Measurements from ENCODE around the gene CENPB.

CENPB gene

GRCh38 chr20:3812975-3813847, 26.7 kb upstream of the CENPB start:
- in situ Hi-C loops (cut with HindIII; ENCODE audit: low pct_ligation_motif_present, low pct_unique_long_range_greater_than_20kb, low sequenced_read_pairs): no loop called here
- DNase-seq: no peak

DNA sequence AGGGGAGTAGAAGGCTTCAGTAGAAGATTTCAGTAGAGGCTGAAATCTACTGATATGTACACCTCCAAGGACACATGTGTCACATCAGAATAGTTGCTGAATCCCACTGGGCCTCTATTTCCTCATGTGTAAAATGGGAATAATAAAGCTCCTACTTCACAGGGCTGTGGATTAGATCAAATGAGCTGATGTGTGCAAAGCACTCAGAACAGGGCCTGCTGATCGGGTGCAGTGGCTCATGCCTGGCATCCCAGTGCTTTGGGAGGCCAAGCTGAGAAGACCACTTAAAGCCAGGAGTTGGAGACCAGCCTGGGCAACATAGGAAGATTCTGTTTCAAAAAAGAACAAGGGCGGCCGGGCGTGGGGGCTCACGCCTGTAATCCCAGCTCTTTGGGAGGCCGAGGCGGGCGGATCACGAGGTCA, 25.7 kb upstream of the CENPB start:
- in situ Hi-C loops (cut with HindIII; ENCODE audit: low pct_ligation_motif_present, low pct_unique_long_range_greater_than_20kb, low sequenced_read_pairs): no loop called here

GRCh38 chr20:3811467-3812258, 25.1 kb upstream of the CENPB start:
- in situ Hi-C loops (cut with HindIII; ENCODE audit: low pct_ligation_motif_present, low pct_unique_long_range_greater_than_20kb, low sequenced_read_pairs): no loop called here
- peak; percentile 96 for DNase-seq

More for the DNA sequence above, 25.7 kb upstream of the CENPB start:
- DNase-seq: no peak

DNA sequence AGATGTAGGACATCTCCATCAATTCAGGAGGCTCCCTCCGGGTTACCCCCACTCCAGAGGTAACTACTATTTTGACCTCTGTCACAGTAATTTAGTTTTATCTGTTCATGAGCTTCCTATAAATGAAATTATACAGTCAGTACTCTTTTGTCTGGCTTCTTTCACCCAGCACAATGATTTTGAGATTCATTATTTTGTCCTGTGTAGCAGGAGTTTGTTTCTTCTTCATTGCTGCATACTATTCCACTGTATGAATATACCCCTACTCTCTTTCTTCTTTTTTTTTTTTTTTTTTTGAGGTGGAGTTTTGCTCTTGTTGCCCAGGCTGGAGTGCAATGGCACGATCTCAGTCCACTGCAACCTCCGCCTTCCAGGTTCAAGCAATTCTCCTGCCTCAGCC, 22.0 kb upstream of the CENPB start:
- in situ Hi-C loops (cut with HindIII; ENCODE audit: low pct_ligation_motif_present, low pct_unique_long_range_greater_than_20kb, low sequenced_read_pairs): no loop called here
- DNase-seq: no peak

DNA sequence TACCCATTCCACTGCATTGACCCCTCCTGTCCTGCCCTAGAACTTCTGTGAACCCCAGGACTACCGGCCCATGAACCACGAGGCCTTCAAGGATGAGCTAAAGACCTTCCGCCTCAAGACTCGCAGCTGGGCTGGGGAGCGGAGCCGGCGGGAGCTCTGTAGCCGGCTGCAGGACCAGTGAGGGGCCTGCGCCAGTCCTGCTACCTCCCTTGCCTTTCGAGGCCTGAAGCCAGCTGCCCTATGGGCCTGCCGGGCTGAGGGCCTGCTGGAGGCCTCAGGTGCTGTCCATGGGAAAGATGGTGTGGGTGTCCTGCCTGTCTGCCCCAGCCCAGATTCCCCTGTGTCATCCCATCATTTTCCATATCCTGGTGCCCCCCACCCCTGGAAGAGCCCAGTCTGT, 18.2 kb upstream of the CENPB start:
- no peak for DNase-seq
- in situ Hi-C loops (cut with HindIII; ENCODE audit: low pct_ligation_motif_present, low pct_unique_long_range_greater_than_20kb, low sequenced_read_pairs): no loop called here

DNA sequence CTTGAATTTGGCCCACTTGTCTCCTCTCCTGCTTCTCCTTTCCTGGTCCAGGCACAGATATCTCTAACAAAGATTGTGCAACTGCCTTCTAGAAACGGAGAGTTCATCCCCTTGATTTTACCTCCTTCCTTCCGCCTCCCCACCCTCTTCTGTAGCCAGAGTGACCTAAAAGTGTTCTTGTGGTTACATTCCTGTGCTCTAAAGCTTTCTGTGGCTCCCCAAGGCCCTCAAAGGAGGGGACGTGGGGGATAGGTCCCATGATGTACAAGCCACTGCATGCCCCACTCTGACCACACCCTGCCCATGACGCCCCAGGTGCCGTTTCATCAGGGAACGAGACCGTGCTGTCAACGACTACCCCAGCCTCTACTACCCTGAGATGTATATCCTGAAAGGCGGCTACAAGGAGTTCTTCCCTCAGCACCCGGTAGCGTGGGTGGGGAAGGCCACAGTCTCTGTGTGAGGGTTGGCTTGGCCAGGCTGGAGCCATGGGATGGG, 17.8 kb upstream of the CENPB start:
- in situ Hi-C loops (cut with HindIII; ENCODE audit: low pct_ligation_motif_present, low pct_unique_long_range_greater_than_20kb, low sequenced_read_pairs): no loop called here
- DNase-seq: no peak

- in situ Hi-C loops (cut with HindIII; ENCODE audit: low pct_ligation_motif_present, low pct_unique_long_range_greater_than_20kb, low sequenced_read_pairs): no loop called here
- DNase-seq: no peak
Measured at GRCh38 chr20:3803854-3804253, 17.3 kb upstream of the CENPB start.

GRCh38 chr20:3803289-3803688, 16.7 kb upstream of the CENPB start:
- in situ Hi-C loops (cut with HindIII; ENCODE audit: low pct_ligation_motif_present, low pct_unique_long_range_greater_than_20kb, low sequenced_read_pairs): no loop called here
- no peak for DNase-seq

- no peak for DNase-seq
- in situ Hi-C loops (cut with HindIII; ENCODE audit: low pct_ligation_motif_present, low pct_unique_long_range_greater_than_20kb, low sequenced_read_pairs): no loop called here
Measured at GRCh38 chr20:3802524-3803239, 16.1 kb upstream of the CENPB start.

- in situ Hi-C loops (cut with HindIII; ENCODE audit: low pct_ligation_motif_present, low pct_unique_long_range_greater_than_20kb, low sequenced_read_pairs): no loop called here
- no peak for DNase-seq
Measured at GRCh38 chr20:3801846-3802245, 15.3 kb upstream of the CENPB start.

DNA sequence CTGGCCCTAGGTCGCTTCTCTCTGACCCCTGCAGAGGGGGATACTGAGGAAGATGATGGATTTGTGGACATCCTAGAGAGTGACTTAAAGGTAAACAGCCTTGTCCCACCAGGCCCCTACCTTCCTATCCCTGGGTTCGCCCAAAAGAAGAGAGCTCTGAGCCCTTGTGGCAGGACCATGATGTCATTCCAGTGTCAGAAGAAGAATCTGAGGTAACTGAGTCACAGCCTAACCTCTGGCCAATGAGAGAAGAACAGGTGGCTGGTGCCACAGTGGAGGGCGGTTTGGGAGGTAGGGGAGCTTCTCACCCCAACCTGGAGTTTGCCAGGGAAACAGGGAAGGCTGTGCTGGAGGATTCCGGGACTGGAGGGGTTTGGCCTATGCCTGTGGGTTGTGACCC, 14.8 kb upstream of the CENPB start:
- DNase-seq: no peak
- in situ Hi-C loops (cut with HindIII; ENCODE audit: low pct_ligation_motif_present, low pct_unique_long_range_greater_than_20kb, low sequenced_read_pairs): no loop called here

- no peak for DNase-seq
- in situ Hi-C loops (cut with HindIII; ENCODE audit: low pct_ligation_motif_present, low pct_unique_long_range_greater_than_20kb, low sequenced_read_pairs): no loop called here
Measured at GRCh38 chr20:3800878-3801260, 14.3 kb upstream of the CENPB start.

GRCh38 chr20:3800256-3800877, 13.8 kb upstream of the CENPB start:
- in situ Hi-C loops (cut with HindIII; ENCODE audit: low pct_ligation_motif_present, low pct_unique_long_range_greater_than_20kb, low sequenced_read_pairs): no loop called here
- DNase-seq: no peak

GRCh38 chr20:3798908-3799248, 12.3 kb upstream of the CENPB start:
- in situ Hi-C loops (cut with HindIII; ENCODE audit: low pct_ligation_motif_present, low pct_unique_long_range_greater_than_20kb, low sequenced_read_pairs): no loop called here
- no peak for DNase-seq

GRCh38 chr20:3798373-3798768, 11.8 kb upstream of the CENPB start:
- in situ Hi-C loops (cut with HindIII; ENCODE audit: low pct_ligation_motif_present, low pct_unique_long_range_greater_than_20kb, low sequenced_read_pairs): no loop called here
- DNase-seq: no peak

- no peak for DNase-seq
- in situ Hi-C loops (cut with HindIII; ENCODE audit: low pct_ligation_motif_present, low pct_unique_long_range_greater_than_20kb, low sequenced_read_pairs): no loop called here
Measured at GRCh38 chr20:3797592-3798372, 11.2 kb upstream of the CENPB start.

- in situ Hi-C loops (cut with HindIII; ENCODE audit: low pct_ligation_motif_present, low pct_unique_long_range_greater_than_20kb, low sequenced_read_pairs): no loop called here
- no peak for DNase-seq
Measured at GRCh38 chr20:3797226-3797545, 10.6 kb upstream of the CENPB start.

All from ACHN (cell line).